Measurements from ENCODE around the gene KPTN.

Gene KPTN

DNA sequence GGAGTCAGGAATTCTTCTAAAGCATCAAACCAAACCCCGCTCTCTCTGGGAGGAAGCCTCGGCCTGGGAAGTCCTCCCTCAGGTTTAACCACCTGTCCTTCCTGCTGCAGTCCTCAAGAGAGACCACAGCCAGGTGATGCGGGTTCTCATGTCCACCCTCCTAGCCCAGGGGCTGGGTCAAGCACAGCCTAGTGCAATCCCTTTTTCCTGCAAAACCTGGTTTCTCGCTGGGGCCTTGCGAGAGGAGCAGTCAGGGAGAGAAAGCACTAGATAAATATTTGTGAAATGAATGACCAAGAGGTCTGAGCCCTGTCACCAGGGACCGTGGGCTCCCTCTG, 14.7 kb downstream of the KPTN start:
- no peak for DNase-seq (ENCODE audit: low read depth)

DNA sequence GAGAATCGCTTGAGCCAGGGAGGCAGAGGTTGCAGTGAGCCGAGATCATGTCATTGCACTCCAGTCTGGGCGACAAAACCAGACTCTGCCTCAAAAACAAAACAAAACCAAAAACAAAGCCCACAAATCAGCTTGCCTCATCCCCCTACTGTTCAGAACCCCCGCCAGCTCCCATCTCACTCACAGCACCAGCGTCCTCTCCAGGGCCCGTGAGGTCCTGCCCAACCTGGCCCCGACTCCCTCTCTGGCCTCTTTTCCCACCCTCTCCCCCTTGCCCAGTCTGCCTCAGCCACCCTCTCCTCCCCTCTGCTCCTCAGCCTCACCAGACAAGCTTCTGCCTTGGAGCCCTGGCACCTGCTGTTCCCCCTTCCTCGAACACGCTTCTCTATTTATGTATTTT, 16.1 kb downstream of the KPTN start:
- DNase-seq (ENCODE audit: low read depth), result no peak

DNA sequence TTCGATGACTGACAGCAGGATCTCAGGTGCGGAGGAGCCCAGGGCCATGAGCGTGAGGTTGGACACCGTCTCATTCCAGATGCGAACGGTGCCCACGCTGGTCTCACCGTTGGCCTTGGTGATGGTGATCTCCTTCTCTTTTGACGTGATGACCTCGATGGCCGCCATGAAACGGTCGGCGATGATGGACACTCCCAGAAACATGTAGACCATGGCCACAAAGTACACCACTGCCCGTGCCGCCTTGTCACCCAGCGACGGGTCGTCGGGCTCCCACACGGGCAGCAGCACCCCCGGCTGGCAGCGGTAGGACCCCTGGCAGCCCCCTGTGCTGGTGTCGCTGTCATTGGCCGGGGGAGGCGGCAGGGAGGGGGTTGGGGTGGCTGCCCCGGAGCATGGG, 18.1 kb downstream of the KPTN start:
- DNase-seq (ENCODE audit: low read depth), result no peak

DNA sequence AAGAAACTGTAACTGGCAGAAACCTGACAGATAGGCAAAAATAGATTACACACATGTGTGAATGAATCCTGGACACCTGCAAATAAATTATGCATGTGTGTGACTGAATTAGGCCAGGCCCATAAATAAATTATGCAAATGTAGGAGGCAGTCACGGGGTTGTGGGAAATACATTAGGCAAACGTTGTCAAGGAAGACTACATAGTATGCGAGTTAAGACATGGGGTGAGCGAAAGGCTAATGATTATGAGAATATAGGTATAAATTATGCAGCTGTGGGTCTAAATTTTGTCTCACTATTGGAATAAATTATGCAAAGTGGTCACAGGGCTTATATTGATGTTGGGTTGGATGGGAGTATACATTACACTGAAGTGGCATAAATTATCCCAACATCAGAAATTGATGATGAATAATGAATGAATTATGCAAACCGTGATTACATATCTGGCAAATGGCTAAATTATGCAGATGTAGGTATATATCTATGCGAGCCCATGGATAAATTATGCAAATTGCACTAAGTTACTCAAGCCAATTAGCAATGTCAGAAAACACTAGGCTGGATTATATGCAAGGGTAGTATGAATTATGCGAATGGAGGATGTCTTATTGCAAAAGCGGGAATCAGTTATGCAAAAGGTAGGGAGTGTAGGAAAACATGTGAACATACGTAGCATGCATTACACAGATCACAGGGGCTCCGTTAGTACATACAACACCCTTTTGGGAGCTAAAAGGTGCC, 19.2 kb downstream of the KPTN start:
- DNase-seq (ENCODE audit: low read depth), result no peak

DNA sequence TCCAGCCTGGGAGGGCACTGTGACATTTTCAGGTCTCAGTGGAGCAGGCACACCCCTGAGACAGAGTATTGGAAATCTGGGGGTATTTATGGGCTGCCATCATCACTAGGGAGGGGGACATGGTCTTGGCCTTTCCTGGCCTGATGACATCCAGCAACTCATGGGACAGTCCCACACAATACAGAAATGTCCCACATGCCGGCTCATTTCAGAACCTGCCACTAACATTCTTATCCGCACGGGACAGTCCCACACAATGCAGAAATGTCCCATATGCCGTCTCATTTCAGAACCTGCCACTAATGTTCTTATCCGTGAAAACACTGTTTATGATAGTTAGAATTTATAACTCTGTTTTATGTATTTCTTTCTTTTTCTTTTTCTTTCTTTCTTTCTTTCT, 22.1 kb downstream of the KPTN start:
- no peak for DNase-seq (ENCODE audit: low read depth)

DNA sequence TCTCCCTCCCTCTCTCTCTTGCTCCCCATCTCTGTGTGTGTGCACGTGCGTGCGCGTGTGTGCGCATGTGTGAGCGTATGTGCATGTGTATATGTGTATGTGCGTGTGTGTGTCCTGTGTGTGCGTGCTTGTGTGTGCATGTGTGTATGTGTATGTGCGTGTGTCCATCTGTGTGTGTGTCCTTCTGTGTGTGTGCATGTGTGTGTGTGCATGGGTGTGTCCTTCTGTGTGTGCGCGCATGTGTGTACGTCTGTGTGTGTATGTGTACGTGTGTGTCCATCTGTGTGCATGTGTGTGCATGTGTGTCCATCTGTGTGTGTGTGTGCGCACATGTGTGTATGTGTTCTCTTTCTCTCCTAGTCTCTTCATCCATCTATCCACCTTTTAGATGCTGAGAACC, 24.5 kb downstream of the KPTN start:
- no peak for DNase-seq (ENCODE audit: low read depth)

DNA sequence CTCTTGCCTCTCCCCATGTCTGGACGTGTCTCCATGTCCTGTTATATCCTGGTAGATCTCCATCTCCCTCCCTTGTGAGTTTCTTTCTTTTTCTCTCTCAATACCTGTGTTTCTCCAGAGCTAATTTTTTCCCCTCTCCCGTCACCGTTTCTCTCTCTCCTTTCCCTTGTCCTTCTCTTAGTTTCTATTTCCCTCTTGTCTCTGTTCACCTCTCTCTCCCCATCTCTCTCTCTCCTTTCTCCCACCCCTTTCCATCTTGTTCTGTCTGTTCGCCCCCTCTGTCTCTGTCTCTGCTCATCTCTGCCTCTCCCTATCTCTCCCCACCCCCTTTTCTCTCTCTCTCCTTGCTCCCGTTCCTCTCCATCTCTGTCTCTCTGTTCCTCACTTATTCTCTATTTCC, 25.3 kb downstream of the KPTN start:
- DNase-seq (ENCODE audit: low read depth), result no peak

DNA sequence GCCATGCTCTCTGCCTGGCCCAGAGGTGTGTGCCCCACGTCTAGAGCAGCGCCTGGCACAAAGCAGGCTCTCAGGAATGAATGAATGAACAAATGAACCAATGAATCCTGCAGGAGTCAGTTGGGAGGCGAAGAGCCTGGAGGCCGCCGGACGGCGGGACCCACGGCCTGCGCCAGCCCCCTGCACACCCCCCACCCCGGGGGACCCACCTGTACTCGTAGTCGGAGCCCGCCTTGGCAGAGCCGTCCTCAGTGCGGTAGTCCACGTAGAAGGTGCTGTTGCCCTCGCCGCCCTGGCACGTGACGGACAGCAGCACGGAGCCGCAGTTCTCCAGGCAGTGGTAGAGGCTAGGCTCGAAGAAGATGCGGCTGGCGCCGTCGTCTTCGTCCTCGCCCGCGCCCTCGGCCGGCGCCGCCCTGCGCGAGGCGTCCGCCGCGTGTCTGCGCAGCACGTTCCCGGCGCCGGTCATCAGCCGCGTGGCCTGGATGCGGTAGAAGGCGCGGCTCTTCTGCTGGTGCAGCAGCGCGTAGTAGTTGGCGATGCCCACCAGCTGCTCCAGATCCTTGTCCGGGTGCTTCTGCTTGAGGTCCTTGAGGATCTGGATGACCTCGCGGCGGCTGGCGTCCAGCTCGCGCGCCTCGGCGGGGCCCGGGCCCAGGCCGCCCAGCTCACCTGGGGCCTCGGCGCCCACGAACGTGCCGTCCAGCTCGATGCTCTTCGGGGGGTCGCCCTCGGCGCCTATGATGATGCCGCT, 27.1 kb downstream of the KPTN start:
- no peak for DNase-seq (ENCODE audit: low read depth)

DNA sequence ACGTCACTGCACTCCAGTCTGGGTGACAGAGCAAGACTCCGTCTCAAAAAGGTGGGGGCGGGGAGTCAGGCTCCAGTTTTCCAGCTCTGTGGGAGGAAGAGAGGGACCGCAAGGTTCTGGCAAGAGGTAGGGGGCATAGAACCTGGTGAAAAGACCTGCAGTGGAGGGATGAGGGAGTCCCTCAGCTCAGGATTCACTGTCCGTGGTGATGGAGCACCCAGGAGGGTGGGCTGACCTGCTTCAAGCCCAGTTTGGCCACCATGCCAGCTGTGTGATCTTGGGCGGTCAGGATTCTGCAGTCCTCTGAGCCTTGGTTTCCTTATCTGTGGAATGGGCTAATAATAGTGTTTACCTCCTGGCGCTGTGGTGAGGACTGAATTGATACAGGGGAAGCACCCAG, 33.5 kb downstream of the KPTN start:
- DNase-seq (ENCODE audit: low read depth), result no peak

DNA sequence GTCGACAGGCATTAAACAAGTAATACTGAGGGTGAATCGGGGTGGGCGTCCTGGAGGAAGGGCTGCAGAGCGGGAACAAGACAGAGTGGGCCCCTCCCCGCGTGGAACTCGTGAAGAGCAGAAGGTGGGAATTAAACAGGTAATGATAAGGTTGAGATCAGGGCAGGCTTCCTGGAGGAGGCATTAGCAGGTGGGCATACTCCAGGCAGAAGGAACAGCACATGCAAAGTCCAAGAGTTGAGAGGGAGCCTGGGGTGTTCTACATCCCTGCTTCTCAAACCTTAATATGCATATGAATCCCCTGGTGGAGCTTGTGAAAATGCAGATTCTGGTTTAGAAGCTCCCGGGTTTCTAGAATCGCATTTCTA, 35.7 kb downstream of the KPTN start:
- DNase-seq (ENCODE audit: low read depth), result no peak

DNA sequence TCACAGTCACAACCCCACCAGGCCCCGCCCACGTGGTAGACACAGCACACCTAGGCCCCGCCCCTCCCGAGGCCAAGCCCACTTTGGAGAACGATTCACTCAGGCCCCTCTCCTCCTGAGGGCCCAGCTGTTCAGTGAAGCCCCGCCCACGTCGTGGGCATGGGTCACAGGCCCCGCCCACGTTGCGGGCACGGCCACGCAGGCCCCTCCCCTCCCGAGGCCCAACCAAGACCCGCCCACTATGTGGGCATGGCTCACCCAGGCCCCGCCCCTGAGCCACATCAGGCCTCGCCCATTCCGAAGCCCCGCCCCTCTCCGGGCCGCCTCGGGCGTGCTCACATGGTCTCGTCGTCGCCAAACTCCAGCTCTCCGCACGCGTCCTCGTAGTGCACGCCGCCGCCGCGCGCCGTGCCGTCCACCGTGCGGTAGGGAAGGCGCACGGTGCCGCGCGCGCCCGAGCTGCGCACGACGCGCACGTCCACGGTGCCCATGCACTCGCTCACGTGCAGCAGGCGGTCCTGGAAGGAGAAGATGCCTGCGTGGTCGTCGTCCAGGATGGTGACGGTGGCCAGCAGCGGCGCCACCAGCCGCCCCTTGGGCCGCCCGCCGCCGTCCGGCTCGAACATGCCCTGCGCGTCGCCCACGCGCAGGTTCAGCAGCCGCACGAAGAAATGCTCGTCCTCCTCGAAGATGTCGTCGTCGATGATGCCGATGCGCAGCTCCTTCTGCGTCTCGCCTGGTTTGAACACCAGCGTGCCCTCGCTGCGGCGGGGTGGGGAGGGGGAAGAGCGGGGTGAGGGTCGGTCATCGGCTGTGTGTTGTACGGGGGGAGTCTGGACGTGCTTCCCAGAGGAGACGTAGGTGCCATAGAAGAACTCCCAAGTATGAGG, 36.3 kb downstream of the KPTN start:
- DNase-seq (ENCODE audit: low read depth), result peak; percentile 30

DNA sequence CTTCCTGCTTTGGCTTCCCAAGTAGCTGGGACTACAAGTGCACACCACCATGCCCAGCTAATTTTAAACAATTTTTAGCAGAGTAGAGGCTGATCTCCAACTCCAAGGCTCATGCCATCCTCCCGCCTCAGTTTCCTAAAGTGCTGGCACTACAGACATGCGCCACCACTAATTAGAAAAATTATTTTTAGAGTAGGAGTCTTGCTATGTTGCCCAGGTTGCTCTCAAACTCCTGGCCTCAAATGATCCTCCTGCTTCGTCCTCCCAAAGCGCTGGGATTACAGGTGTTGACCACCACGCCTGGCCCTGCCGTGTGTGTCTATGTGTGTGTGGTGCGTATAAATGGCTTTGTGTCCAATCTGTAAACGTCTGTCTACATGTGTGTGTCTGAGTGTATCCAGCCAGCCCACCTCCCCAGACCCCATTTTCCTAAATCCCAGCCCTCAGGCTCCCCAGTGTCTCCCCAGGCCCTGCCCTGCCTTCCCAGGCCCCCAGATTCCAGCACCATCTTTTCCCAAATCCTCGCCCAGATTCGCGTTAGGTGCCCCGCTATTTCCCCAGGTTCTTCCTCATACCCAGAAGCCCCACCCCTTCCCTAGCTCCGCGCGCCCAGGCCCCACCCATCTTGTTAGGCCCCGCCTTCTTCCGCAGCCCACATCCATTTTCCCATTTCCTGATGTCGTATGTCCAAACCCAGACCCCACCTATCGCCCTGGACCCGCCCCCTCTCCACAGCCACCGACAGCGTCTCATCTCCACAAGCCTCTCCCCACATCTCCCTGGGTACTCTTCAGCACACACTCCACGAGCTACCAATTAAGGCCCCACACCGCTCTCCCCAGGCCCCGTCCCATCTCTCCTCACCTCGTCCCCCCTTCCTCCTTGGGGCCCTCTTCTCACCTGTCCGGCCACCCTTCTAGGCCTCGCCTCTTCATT, 37.2 kb downstream of the KPTN start:
- no peak for DNase-seq (ENCODE audit: low read depth)

DNA sequence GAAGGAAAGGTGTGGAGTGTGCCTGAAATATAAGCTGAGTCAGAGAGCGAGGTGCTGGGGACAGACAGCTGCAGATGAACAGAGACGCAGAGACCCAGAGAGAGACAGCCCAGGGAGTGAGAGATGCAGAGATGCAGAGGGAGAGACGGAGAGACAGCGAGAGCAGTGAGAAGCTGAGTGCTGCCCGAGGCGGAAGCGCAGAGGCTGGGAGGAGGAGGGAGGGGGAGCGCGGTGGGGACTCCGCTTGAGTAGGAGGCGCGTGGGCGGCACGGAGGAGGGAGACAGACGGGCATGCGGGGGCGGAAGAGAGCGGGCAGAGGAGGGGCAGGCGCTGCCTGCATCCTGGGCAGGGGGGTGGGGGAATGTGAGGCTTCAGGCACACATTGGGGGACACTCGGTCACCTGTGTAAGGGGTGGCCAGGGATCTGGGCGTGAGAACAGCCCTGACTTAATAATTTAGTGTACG, 38.0 kb downstream of the KPTN start:
- DNase-seq (ENCODE audit: low read depth), result peak; percentile 46

DNA sequence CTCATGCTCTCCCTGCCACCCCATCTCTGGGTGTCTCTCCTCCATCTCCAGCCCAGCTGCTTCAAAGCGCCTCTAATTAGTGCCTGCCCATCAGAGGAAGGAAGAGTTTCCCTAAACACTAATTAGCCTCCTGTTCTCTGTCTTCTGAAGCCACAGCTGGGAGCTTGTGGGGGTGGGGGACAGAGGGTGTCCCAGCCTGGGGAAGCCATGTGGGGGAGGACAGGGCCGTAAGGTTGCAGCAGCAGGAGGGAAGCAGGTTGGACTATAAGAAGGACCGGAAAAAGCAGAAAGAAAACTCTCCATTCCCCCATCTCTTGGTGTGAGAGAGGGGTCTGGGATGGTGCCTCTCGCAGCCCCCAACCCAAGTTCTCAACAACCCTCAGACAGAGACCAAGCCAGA, 38.5 kb downstream of the KPTN start:
- DNase-seq (ENCODE audit: low read depth), result no peak

DNA sequence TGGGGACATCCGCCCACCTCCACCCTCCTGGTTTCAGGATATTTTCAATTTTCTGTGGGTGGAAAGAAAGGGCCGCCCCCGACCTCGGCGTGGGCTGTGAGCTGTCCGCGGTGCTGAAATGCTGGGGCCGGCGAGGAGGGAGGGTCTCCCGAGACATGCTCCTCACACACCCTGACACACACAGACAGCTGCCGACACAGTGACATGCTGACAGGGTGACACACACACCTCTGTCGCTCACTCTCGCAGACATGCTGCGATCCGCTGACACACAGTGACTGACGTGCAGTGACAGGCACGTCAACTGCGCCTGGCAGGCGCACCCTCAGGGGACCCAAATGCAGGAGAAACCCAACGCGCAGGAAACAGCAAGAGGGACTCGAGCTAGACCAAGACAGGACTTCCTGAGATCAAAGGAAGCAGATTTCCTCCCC, 39.6 kb downstream of the KPTN start:
- DNase-seq (ENCODE audit: low read depth), result no peak

DNA sequence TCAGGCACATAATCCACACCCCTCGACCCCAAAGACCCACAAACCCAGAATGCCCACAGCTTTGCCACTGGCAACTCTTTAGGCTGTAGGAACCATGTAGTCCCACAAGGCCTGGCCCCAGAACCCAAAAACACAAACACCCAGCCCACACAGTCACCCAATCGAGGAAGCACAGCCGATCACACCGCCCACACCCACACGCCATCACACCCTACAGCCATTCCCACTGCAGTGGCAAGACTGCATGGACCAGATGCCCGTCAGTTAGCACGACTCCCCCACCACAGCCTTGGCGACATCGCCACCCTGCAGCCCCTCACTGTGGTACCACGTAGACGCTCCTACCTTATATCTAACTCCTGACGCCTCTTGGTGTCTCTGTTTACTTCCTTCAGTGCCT, 40.7 kb downstream of the KPTN start:
- DNase-seq (ENCODE audit: low read depth), result no peak

DNA sequence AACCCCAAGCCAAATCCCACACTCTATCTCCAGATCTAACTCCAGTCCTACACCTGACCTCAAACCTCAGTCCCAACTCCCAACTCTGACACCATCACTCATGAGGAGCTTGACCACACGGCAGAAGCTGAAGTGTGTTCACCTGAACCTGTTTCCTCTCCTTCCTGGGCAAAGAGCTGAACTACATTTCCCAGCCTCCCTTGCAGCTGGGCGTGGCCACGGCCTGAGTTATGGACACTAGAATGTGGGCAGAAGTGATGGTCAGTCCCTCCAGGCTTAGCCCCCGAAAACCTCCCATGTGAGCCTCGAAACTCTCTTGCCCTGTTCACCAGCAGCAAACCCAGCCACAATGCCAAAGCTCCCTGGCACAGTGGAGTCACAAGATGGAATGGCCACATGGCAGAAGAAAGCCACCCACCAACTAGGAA, 45.2 kb downstream of the KPTN start:
- no peak for DNase-seq (ENCODE audit: low read depth)

DNA sequence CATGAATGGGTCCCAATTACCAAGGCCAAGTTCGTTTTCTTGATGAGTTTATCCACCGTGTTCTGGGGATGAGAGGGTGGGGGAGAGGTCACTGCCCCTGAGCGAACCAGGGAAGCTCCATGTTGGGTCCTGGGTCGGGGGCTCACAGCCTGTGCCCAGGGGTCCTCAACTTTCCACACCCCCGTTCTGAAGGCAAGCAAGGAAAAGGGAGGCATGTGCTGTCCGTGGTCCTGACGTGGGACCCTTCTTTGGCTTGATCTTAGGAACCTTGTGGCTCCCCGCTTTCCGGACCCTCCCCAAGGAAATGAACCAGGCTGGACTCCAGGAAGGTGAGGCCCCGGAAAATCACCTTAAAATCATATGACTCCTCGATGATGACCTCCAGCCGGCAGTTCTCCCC, 46.5 kb downstream of the KPTN start:
- no peak for DNase-seq (ENCODE audit: low read depth)

DNA sequence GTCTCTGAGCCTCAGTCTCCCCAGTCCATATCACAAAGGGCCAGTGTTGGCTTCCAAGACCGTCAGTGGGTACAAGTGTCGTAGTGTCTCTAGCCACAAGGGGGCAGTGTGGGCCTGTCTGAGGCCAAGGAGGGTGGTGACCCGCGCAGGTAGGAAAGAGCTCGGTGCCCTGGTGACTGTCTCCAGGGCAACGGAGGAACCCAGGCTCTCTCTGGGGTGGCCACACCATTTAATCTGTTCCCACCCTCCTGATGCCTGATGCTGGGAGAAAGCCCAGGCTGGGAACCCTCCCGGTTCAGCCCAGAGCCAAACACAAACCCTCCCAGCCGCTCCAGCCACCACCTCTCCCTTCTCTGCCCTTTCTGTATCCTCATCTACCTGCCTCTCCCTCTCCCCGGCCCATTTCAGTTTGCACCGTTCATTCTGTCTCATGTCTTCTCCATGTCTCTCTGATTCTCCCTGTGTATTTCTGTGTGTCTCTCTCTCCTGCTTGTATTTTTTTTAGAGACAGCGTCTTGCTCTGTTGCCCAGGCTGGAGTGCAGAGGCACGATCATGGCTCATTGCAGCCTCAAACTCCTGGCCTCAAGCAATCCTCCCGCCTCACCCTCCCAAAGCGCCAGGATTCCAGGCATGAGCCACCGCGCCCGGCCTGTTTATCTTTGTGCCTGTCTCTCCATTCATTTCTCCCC, 47.2 kb downstream of the KPTN start:
- peak; percentile 57 for DNase-seq (ENCODE audit: low read depth)

DNA sequence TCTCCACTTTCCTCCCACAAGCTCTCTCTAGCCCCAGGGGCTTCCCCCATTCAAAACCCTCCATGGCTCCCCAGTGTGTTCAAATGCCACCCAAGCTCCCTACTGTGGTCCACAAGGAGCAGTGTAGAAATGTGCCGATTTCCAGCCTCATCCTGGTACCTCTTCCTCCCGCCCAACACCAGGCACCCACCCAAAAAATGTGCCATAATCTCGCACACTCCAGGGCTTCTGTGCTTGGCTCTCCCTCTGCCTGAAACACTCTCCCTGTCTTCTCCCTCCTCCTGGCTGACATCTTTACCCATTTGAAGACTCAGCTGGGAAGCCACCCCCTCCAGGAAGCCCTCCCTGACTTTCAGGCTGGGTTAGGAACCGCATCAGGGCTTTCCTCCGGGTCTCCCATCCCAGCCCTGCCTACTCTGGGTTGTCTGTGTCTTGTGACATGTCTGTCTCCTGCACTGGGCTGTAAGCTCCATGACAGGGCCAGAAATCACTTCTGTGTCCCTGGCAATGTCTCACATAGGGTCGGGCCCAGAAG, 48.1 kb downstream of the KPTN start:
- DNase-seq (ENCODE audit: low read depth), result no peak

DNA sequence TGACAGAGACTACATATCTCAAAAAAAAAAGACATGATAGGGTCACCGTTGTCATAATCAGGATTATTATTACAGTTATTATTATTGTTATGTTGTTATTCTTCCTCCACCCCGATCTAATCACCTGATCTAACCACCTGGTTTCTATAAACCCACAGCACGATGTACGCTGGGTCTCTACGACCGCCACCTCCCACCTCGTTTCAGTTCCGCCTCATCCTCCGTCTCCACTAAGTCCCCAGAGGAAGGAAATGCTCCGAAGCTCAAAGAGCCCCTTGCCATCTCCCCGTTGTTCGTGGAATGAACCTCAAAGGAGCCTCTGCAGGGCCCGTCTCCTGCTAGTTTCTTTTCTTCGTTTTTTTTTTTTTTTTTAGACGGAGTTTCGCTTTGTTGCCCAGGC, 48.8 kb downstream of the KPTN start:
- DNase-seq (ENCODE audit: low read depth), result no peak

Measured in T-helper 22 cell (primary cell).